Smooth muscle cell (in vitro differentiated cells): Measurements from ENCODE around the gene DEDD2. TPM values are rescaled to one million over a fixed set of nuclear protein-coding genes. Genes with fewer than 3 reads are reported as not detected.
A peak's percentile ranks its signal among the peaks of the same experiment; 100 is the strongest.

Experiments
- DNase-seq: peaks from one replicate; lab custom pipeline; 2025; ENCODE audit not compliant: unreplicated experiment; lab: John Stamatoyannopoulos, UW
- H2AFZ ChIP-seq: fragments of 200-600 bp; sonication (generic); 2 replicates; pipeline ENCODE4 v1.6.0; 2016; ENCODE audit warnings: antibody characterized with exemption, low read depth, mild to moderate bottlenecking
- H3F3A ChIP-seq: fragments of 200-600 bp; sonication (generic); 2 replicates; pipeline ENCODE4 v1.6.0; 2017; ENCODE audit warnings: antibody characterized with exemption, low read depth
- H3K27ac ChIP-seq: fragments of 200-600 bp; sonication (generic); 2 replicates; pipeline ENCODE4 v1.5.1; 2016; ENCODE audit warnings: low read depth, mild to moderate bottlenecking
- H3K27me3 ChIP-seq: fragments of 200-600 bp; sonication (generic); 2 replicates; pipeline ENCODE4 v1.6.1; 2016; ENCODE audit warnings: low read depth, mild to moderate bottlenecking
- H3K36me3 ChIP-seq: fragments of 200-600 bp; sonication (generic); 2 replicates; pipeline ENCODE4 v1.5.1; 2016; ENCODE audit warnings: low read depth
- H3K4me1 ChIP-seq: fragments of 200-600 bp; sonication (generic); 2 replicates; pipeline ENCODE4 v1.5.1; 2016; ENCODE audit warnings: low read depth
- H3K4me2 ChIP-seq: fragments of 200-600 bp; sonication (generic); 2 replicates; pipeline ENCODE4 v1.6.0; 2016; ENCODE audit warnings: mild to moderate bottlenecking
- H3K4me3 ChIP-seq: fragments of 200-600 bp; sonication (generic); 2 replicates; pipeline ENCODE4 v1.5.1; 2016; ENCODE audit warnings: mild to moderate bottlenecking
- H3K79me2 ChIP-seq: fragments of 200-600 bp; sonication (generic); 2 replicates; pipeline ENCODE4 v1.6.0; 2016; ENCODE audit warnings: low read depth, mild to moderate bottlenecking
- H3K9ac ChIP-seq: fragments of 200-600 bp; sonication (generic); 2 replicates; pipeline ENCODE4 v1.6.0; 2016; ENCODE audit warnings: low read depth
- H3K9me3 ChIP-seq: fragments of 200-600 bp; sonication (generic); replicated peaks from 2 replicates; pipeline ENCODE4 v1.5.1; 2016; ENCODE audit warnings: low read depth
- H4K20me1 ChIP-seq: fragments of 200-600 bp; sonication (generic); 2 replicates; pipeline ENCODE4 v1.6.0; 2016; ENCODE audit warnings: low read depth
- WGBS: methylation state at CpG from one replicate; pipeline ENCODE4 v1.1.7; 2016; ENCODE audit warnings: low lambda C conversion rate; 5-methylcytosine and 5-hydroxymethylcytosine counted together
- polyA plus RNA-seq: library from polyadenylated mRNA; unstranded; fragments of >200 nt; fragmentation: Nextera tagmentation; extraction: Ambion mirVana; gene quantifications from 2 replicates; pipeline ENCODE4 v1.2.1, GENCODE V29; 2016
- total RNA-seq: library from RNA; depleted of rRNA; stranded (reverse); fragments of >200 nt; gene quantifications from 2 replicates; pipeline ENCODE4 v1.2.3, GENCODE V29; 2014
- TF ChIP-seq, protein P1 (sequence below): fragments of 200-600 bp; sonication (generic); IDR thresholded peaks from 2 replicates; pipeline ENCODE4 v1.5.1; 2017; ENCODE audit warnings: borderline replicate concordance, mild to moderate bottlenecking, antibody characterized with exemption; ENCODE audit not compliant: insufficient read depth, poor library complexity, severe bottlenecking

DEDD2 gene
- total and polyA plus RNA-seq, 2 experiments from 2014 or later, result 22.4 to 35.4 TPM

DNA sequence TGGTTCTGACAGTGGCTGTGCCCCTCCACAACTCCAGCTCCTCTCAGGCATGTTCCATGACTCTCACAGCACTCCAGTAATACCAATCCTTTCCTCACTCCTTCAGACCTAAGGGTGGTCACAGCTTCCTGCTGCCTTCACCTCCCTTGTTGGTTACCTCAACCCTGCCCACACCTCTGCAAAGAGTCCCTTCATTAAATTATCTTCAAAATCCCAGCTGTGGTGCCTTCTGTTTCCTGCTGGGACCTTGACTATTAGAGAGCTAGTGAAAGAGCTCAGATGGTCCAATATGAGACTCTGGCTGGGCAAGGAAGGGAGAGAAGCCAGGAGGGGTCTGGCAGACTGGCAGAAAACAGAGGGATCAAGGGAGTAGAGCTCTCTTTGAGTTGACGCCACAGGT lies 26.1 kb downstream of the DEDD2 start:
- no peak for DNase-seq
- Histone ChIP-seq H3K79me2 (no peaks in the 10 kb centered on the region), H3K27me3 (peaks cover 15% of the 10 kb centered on the region), H3K4me1 (no peaks in the 10 kb centered on the region), H4K20me1 (no peaks in the 10 kb centered on the region), H3F3A (no peaks in the 10 kb centered on the region), H2AFZ (no peak overlapping the region), H3K36me3 (no peaks in the 10 kb centered on the region), H3K4me2 (no peak overlapping the region), H3K27ac (peak overlapping the region; percentile 19), H3K4me3 (no peak overlapping the region), H3K9me3 (peaks cover 5% of the 10 kb centered on the region), H3K9ac (no peak overlapping the region)
- WGBS, result 94% methylated on average over 1 of the region's 1 CpG
- TF ChIP-seq, protein P1, sequence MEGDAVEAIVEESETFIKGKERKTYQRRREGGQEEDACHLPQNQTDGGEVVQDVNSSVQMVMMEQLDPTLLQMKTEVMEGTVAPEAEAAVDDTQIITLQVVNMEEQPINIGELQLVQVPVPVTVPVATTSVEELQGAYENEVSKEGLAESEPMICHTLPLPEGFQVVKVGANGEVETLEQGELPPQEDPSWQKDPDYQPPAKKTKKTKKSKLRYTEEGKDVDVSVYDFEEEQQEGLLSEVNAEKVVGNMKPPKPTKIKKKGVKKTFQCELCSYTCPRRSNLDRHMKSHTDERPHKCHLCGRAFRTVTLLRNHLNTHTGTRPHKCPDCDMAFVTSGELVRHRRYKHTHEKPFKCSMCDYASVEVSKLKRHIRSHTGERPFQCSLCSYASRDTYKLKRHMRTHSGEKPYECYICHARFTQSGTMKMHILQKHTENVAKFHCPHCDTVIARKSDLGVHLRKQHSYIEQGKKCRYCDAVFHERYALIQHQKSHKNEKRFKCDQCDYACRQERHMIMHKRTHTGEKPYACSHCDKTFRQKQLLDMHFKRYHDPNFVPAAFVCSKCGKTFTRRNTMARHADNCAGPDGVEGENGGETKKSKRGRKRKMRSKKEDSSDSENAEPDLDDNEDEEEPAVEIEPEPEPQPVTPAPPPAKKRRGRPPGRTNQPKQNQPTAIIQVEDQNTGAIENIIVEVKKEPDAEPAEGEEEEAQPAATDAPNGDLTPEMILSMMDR, result no peak

DNA sequence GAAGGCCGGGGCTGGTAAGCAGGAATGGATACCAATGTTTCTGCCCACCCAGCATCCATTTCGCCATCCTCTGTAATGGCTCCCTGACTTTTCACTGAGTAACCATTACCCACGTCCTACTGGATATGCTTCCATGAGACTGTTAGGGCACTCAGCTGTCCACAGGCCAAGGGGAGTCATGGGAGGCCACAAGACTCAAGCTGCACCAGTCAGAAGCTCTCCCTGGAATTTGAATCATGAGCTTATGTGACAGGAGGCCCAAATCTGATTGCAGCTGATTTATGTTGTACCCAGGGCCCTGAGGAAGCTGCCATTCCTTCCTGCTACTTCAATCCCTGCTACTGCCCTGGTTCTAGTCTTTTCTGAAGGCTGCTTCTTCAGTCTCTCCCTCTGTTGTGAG lies 28.3 kb downstream of the DEDD2 start:
- Histone ChIP-seq H3K27ac (no peak overlapping the region), H3K9me3 (peaks cover 5% of the 10 kb centered on the region), H3K9ac (no peak overlapping the region), H3K4me1 (peaks cover 3% of the 10 kb centered on the region), H2AFZ (no peak overlapping the region), H4K20me1 (no peaks in the 10 kb centered on the region), H3K27me3 (peaks cover 15% of the 10 kb centered on the region), H3K36me3 (no peaks in the 10 kb centered on the region), H3K4me2 (no peak overlapping the region), H3F3A (peaks cover 4% of the 10 kb centered on the region), H3K4me3 (no peak overlapping the region), H3K79me2 (no peaks in the 10 kb centered on the region)
- TF ChIP-seq, protein P1, result no peak
- DNase-seq, result no peak
- WGBS, result 85% methylated on average over 3 of the region's 3 CpGs

DNA sequence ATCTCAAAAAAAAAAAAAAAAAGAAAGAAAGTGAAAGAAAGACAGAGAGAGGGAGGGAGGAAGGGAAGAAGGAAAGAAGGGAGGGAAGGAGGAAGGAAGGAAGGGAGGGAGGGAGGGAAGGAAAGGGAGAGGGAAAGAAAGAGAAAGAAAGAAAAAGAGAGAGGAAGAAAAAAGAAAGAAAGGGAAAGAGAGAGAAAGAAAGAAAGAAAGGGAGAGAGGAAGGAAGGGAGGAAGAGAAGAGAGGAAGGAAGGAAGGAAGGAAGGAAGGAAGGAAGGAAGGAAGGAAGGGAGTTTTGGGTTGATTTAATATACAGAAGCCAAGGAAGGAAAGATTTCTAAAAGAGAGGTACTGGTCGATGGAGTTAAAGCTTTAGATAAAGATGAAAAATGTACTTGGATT lies 28.8 kb downstream of the DEDD2 start:
- Histone ChIP-seq H3K9ac (no peak overlapping the region), H3K27ac (no peak overlapping the region), H3K4me1 (peaks cover 3% of the 10 kb centered on the region), H3K27me3 (peaks cover 14% of the 10 kb centered on the region), H3K4me2 (no peak overlapping the region), H3K36me3 (no peaks in the 10 kb centered on the region), H3K4me3 (no peak overlapping the region), H3K79me2 (no peaks in the 10 kb centered on the region), H2AFZ (no peak overlapping the region), H3F3A (peaks cover 4% of the 10 kb centered on the region), H3K9me3 (peaks cover 4% of the 10 kb centered on the region), H4K20me1 (no peaks in the 10 kb centered on the region)
- no peak for DNase-seq
- TF ChIP-seq, protein P1, result no peak
- WGBS, result 85% methylated on average over 1 of the region's 1 CpG

DNA sequence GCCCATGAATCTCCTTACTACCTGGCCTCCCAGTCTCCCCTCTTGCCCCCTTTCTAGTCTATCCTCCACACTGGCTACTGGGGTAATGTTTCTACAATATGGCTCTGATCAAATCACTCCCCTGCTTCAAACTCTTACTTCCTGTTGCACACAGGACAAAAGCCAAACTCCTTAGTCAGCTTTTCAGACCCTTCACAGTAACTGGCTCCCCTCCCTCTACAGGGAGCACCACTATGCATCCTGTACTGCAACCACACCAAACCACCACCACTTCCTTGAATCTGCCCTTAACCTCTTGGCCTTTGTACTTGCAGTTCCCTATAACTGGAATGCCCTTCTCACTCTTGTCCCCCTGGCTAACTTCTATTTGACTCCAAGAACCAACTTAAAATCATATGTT lies 32.2 kb downstream of the DEDD2 start:
- TF ChIP-seq, protein P1, result no peak
- H3K27ac ChIP-seq, result no peak overlapping the region
- no peak overlapping the region for H3K4me3 ChIP-seq
- no peak for DNase-seq
- peaks cover 4% of the 10 kb centered on the region for H3F3A ChIP-seq
- no peaks in the 10 kb centered on the region for H3K79me2 ChIP-seq
- H3K9ac ChIP-seq, result no peak overlapping the region
- no peaks in the 10 kb centered on the region for H4K20me1 ChIP-seq
- no peaks in the 10 kb centered on the region for H3K9me3 ChIP-seq
- no peak overlapping the region for H2AFZ ChIP-seq
- H3K4me2 ChIP-seq, result peak overlapping the region; percentile 43
- H3K27me3 ChIP-seq, result peaks cover 21% of the 10 kb centered on the region
- peaks cover 3% of the 10 kb centered on the region for H3K4me1 ChIP-seq
- no peaks in the 10 kb centered on the region for H3K36me3 ChIP-seq
